GM21529 (cell line): ENCODE results near the gene EVC.

Experiments
- ATAC-seq: cut with Tn5 transposase; IDR thresholded peaks from one replicate; pipeline ENCODE4 v1.9.1; 2021; ENCODE audit not compliant: unreplicated experiment

The EVC gene

GRCh38 chr4:5730436-5730835 is 19.4 kb downstream of the EVC start:
- no peak for ATAC-seq

- ATAC-seq = no peak
Observed at GRCh38 chr4:5730993-5731990, 20.3 kb downstream of the EVC start.

GRCh38 chr4:5732158-5732557 is 21.2 kb downstream of the EVC start:
- no peak for ATAC-seq

- no peak for ATAC-seq
Observed at GRCh38 chr4:5734853-5735252, 23.9 kb downstream of the EVC start.

- no peak for ATAC-seq
Observed at GRCh38 chr4:5735463-5735862, 24.5 kb downstream of the EVC start.

GRCh38 chr4:5738061-5738460 is 27.1 kb downstream of the EVC start:
- ATAC-seq = no peak

GRCh38 chr4:5742388-5742787 is 31.4 kb downstream of the EVC start:
- ATAC-seq = no peak

GRCh38 chr4:5742968-5743367 is 32.0 kb downstream of the EVC start:
- ATAC-seq = no peak

GRCh38 chr4:5746250-5746649 is 35.2 kb downstream of the EVC start:
- ATAC-seq = no peak

- ATAC-seq = no peak
Observed at GRCh38 chr4:5746829-5747737, 36.1 kb downstream of the EVC start.

GRCh38 chr4:5747738-5748375 is 36.9 kb downstream of the EVC start:
- no peak for ATAC-seq

- no peak for ATAC-seq
Observed at GRCh38 chr4:5749568-5749967, 38.6 kb downstream of the EVC start.

- ATAC-seq = no peak
Observed at GRCh38 chr4:5750052-5750945, 39.3 kb downstream of the EVC start.

GRCh38 chr4:5750946-5751665 is 40.1 kb downstream of the EVC start:
- ATAC-seq = no peak

GRCh38 chr4:5751666-5752375 is 40.8 kb downstream of the EVC start:
- ATAC-seq = no peak

GRCh38 chr4:5752376-5753184 is 41.6 kb downstream of the EVC start:
- ATAC-seq = no peak

- no peak for ATAC-seq
Observed at GRCh38 chr4:5753366-5753765, 42.4 kb downstream of the EVC start.
